ENCODE measurements around the gene BRICD5. TPM values are rescaled to one million over a fixed set of nuclear protein-coding genes. Genes with fewer than 3 reads are reported as not detected.

BRICD5 gene
- total and polyA plus RNA-seq, 10 donors, result 3.5 to 40.2 (median 10.5) TPM

GRCh38 chr16:2181952-2182351 lies 28.7 kb downstream of the BRICD5 start:
- H3K27ac ChIP-seq, result no peak overlapping the region
- DNase-seq, result no peak
- TF ChIP-seq POLR2AphosphoS5 (IDR thresholded peaks at IDR 0.05) (no peak), POLR2A (IDR thresholded peaks at IDR 0.05) (no peak), CTCF (IDR thresholded peaks at IDR 0.05 in 8 of 11, conservative IDR thresholded peaks at IDR 0.05 in 3 of 11) (no peak)
- 89 to 94% (median 90%) methylated on average over 7 to 20 of the region's 20 CpGs for WGBS, 5 donors
- peaks cover 0 to 20% (median 12%) of the 10 kb centered on the region in 6 donors for H3K36me3 ChIP-seq
- intact Hi-C loops (cut with DNase I; ENCODE audit: low total_unique reads), result no loop called here
- H3K4me1 ChIP-seq, result peaks cover 0 to 6% (median 0%) of the 10 kb centered on the region in 6 donors
- no peak overlapping the region for H3K4me3 ChIP-seq
- no peaks in the 10 kb centered on the region for H3K27me3 ChIP-seq (replicated peaks in 1 of 7)
- peaks cover 0 to 6% (median 0%) of the 10 kb centered on the region in 8 donors for H3K9me3 ChIP-seq

GRCh38 chr16:2180962-2181923 lies 29.4 kb downstream of the BRICD5 start:
- Histone ChIP-seq H3K4me3 (no peak overlapping the region), H3K9me3 (peaks cover 0 to 6% (median 0%) of the 10 kb centered on the region in 8 donors), H3K27me3 (replicated peaks in 1 of 7) (no peaks in the 10 kb centered on the region), H3K36me3 (peaks cover 0 to 27% (median 19%) of the 10 kb centered on the region in 6 donors), H3K4me1 (peaks cover 0 to 6% (median 0%) of the 10 kb centered on the region in 6 donors), H3K27ac (no peak overlapping the region)
- no peak for TF ChIP-seq POLR2A (IDR thresholded peaks at IDR 0.05)
- no peak for TF ChIP-seq POLR2AphosphoS5 (IDR thresholded peaks at IDR 0.05)
- no peak for TF ChIP-seq CTCF (IDR thresholded peaks at IDR 0.05 in 8 of 11, conservative IDR thresholded peaks at IDR 0.05 in 3 of 11)
- DNase-seq, result no peak
- intact Hi-C loops (cut with DNase I; ENCODE audit: low total_unique reads), result no loop called here
- 80 to 90% (median 86%) methylated on average over 10 to 46 of the region's 46 CpGs for WGBS, 5 donors

- peaks cover 0 to 6% (median 0%) of the 10 kb centered on the region in 8 donors for H3K9me3 ChIP-seq
- 93 to 98% (median 95%) methylated on average over 18 to 43 of the region's 43 CpGs for whole genome bisulfite sequencing, 5 donors
- TF ChIP-seq CTCF (IDR thresholded peaks at IDR 0.05 in 8 of 11, conservative IDR thresholded peaks at IDR 0.05 in 3 of 11) (no peak), POLR2AphosphoS5 (IDR thresholded peaks at IDR 0.05) (no peak)
These were observed 30.2 kb downstream of the BRICD5 start for GRCh38 chr16:2180461-2180860.

GRCh38 chr16:2179576-2179975 lies 31.1 kb downstream of the BRICD5 start:
- TF ChIP-seq POLR2A (IDR thresholded peaks at IDR 0.05), result no peak
- peak in 1 of 3 donors; percentile 6 for TF ChIP-seq POLR2AphosphoS5 (IDR thresholded peaks at IDR 0.05)
- TF ChIP-seq CTCF (IDR thresholded peaks at IDR 0.05 in 8 of 11, conservative IDR thresholded peaks at IDR 0.05 in 3 of 11), result no peak
- H3K27me3 ChIP-seq (replicated peaks in 1 of 7), result no peaks in the 10 kb centered on the region
- 90 to 96% (median 95%) methylated on average over 6 to 31 of the region's 31 CpGs for WGBS, 5 donors
- H3K9me3 ChIP-seq, result peaks cover 0 to 6% (median 0%) of the 10 kb centered on the region in 8 donors
- H3K36me3 ChIP-seq, result peaks cover 2 to 44% (median 35%) of the 10 kb centered on the region in 6 donors
- H3K4me1 ChIP-seq, result peaks cover 0 to 12% (median 0%) of the 10 kb centered on the region in 6 donors
- H3K4me3 ChIP-seq, result no peak overlapping the region
- no peak for DNase-seq
- intact Hi-C loops (cut with DNase I; ENCODE audit: low total_unique reads), result no loop called here
- H3K27ac ChIP-seq, result no peak overlapping the region

More at GRCh38 chr16:2180461-2180860, 30.2 kb downstream of the BRICD5 start:
- intact Hi-C loops (cut with DNase I; ENCODE audit: low total_unique reads), result no loop called here
- no peak overlapping the region for H3K4me3 ChIP-seq
- H3K27me3 ChIP-seq (replicated peaks in 1 of 7), result no peaks in the 10 kb centered on the region
- no peak overlapping the region for H3K27ac ChIP-seq
- DNase-seq, result no peak
- H3K36me3 ChIP-seq, result peaks cover 2 to 35% (median 27%) of the 10 kb centered on the region in 6 donors
- H3K4me1 ChIP-seq, result peaks cover 0 to 6% (median 0%) of the 10 kb centered on the region in 6 donors
